Small intestine (tissue), 7 donors: Measurements from ENCODE around the gene RXRG. TPM values are rescaled to one million over a fixed set of nuclear protein-coding genes. Genes with fewer than 3 reads are reported as not detected.
A peak's percentile ranks its signal among the peaks of the same experiment; 100 is the strongest.

ENCODE experiments used
- DNase-seq, 2 donors: peaks; one replicate each; pipeline versions ENCODE4 v3.0.0 to v3.0.0-alpha.2; 2013
- FAIRE-seq: peaks from 2 replicates; lab custom pipeline; 2012; peaks lifted over from hg19 to GRCh38; lab: Jason Lieb, UNC
- H3K27ac ChIP-seq, 3 donors: one replicate each; pipeline ENCODE4 v1.5.1; 2013; ENCODE audit warnings: low read length in 2 of 3, mild to moderate bottlenecking in 2 of 3, control low read depth in 1 of 3, inconsistent platforms in 1 of 3, low read depth in 1 of 3, moderate library complexity in 1 of 3
- H3K27me3 ChIP-seq, 3 donors: one replicate each; pipeline ENCODE4 v1.6.1; 2013; ENCODE audit warnings: low read length in 3 of 3, inconsistent platforms in 1 of 3; ENCODE audit not compliant: control insufficient read depth in 3 of 3, insufficient read depth in 3 of 3
- H3K36me3 ChIP-seq, 3 donors: one replicate each; pipeline ENCODE4 v1.6.1; 2013; ENCODE audit warnings: low read length in 3 of 3, inconsistent platforms in 1 of 3, low read depth in 1 of 3, mild to moderate bottlenecking in 1 of 3, moderate library complexity in 1 of 3; ENCODE audit not compliant: control insufficient read depth in 3 of 3, insufficient read depth in 2 of 3
- H3K4me1 ChIP-seq, 3 donors: one replicate each; pipeline ENCODE4 v1.6.1; 2013; ENCODE audit warnings: low read length in 2 of 3, inconsistent platforms in 1 of 3, low read depth in 1 of 3, mild to moderate bottlenecking in 1 of 3, moderate library complexity in 1 of 3; ENCODE audit not compliant: control insufficient read depth in 3 of 3, insufficient read depth in 2 of 3
- H3K4me3 ChIP-seq, 3 donors: one replicate each; pipeline ENCODE4 v1.5.1; 2013; ENCODE audit warnings: low read length in 3 of 3, control low read depth in 1 of 3, inconsistent platforms in 1 of 3, low read depth in 1 of 3, mild to moderate bottlenecking in 1 of 3, moderate library complexity in 1 of 3
- H3K9me3 ChIP-seq, 2 donors: one replicate each; pipeline ENCODE4 v1.6.1; 2013; ENCODE audit warnings: low read depth in 1 of 2, low read length in 1 of 2; ENCODE audit not compliant: control insufficient read depth in 2 of 2, insufficient read depth in 1 of 2
- WGBS, 3 donors: extraction: QIAGEN DNeasy Blood & Tissue Kit; methylation state at CpG; one replicate each; pipeline ENCODE4 v1.1.7; 2013; 5-methylcytosine and 5-hydroxymethylcytosine counted together
- polyA plus RNA-seq, 4 donors: library from polyadenylated mRNA; stranded (reverse) in 3 of 4; unstranded in 1 of 4; fragments of 200-250 nt in 3 of 4; fragments of 120-200 nt in 1 of 4; gene quantifications; one replicate each; pipeline versions ENCODE4 v1.2.1 to v1.2.3, GENCODE V29; 2013
- donor health status: healthy with polysubstance abuse.
- donor health status: control.
- donor health status: control.
- donor health status: Bipolar disorder and iron deficiency.
- donor health status: healthy.

The RXRG gene
- polyA plus RNA-seq, 4 donors: 1.1 to 1.2 (median 1.1) TPM; not detected in 1

DNA sequence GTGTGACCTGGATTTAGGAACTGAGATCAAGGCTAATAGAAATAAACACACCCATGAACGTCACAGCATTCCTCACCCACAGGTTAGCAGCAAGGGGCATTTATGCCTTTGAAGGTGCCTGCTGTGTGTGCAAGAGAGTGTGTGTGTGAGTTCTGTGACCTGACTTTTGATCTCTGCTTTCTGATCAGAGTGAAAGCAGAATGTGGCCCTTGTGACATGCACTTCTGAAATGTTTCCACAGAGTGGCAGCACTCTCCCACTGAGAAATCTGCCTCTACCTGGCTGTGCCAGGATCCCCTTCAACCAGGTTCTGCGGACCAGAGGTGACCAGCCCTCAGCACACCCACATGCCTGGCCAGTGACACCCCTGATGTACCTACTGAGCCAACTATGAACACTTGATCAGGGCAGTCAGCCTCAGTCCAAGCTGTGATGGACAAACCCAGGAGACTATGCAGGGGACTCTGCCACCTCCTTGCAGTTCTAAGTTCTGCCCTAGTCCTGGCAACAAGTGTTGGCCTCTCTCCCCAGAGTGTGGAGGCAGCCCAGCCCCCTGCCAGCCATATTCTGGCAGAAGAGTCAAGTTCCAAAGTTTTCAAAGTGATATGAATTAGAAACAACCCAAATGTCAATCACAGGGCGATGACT is 41.0 kb downstream of the RXRG start:
- Histone ChIP-seq H3K9me3 (no peaks in the 10 kb centered on the region), H3K4me1 (no peaks in the 10 kb centered on the region), H3K36me3 (no peaks in the 10 kb centered on the region), H3K4me3 (no peak overlapping the region), H3K27ac (no peak overlapping the region), H3K27me3 (peaks cover 0 to 4% (median 0%) of the 10 kb centered on the region in 3 donors)
- WGBS, 3 donors: 33 to 40% (median 34%) methylated on average over 3 of the region's 3 CpGs
- DNase-seq (peak; percentile 49 to 59), FAIRE-seq (no peak)

DNA sequence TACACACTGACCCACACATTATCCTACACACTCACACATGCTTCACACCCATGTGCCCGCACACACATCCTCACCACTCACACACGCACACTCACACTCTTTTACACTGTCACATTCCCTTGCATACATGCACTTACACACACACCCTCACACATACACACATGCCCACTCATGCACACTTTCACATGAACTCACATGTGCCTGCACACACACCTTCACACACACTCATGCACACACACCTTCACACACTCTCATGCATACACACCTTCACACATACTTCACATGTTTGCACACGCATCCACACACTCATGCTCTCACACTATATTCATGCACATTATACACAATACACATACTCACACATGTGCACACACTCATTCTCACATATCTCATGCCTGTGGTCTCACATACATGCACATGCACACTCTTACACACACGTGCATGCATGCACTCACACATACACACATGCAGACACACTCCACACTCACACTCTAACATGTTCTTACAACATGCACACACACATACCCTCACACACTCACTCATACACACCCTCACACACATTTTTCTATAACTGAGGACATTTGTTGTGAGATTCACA is 42.3 kb downstream of the RXRG start:
- Histone ChIP-seq H3K4me1 (no peaks in the 10 kb centered on the region), H3K4me3 (no peak overlapping the region), H3K27me3 (peaks cover 0 to 4% (median 0%) of the 10 kb centered on the region in 3 donors), H3K36me3 (no peaks in the 10 kb centered on the region), H3K27ac (no peak overlapping the region), H3K9me3 (no peaks in the 10 kb centered on the region)
- 88 to 90% (median 90%) methylated on average over 4 of the region's 4 CpGs for WGBS, 3 donors
- FAIRE-seq (no peak), DNase-seq (no peak)

DNA sequence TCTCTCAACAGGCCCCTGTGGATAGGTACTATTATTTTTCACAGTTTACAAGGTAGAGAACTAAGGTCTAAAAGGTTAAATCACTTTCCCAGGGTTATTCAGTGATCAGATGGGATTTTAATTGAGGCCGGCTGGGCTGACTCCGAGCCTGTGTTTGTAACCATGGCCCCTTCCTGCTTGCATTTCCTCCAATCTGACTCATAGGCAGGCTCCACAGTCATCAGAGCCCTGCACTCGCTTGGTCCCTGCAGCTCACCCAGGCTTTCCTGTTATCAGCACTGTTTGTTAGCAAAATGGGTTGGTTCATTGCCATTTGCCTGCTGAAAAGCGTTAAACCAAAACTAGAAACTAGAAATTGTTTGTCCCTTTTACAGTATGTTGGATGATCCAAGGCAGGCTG is 47.0 kb downstream of the RXRG start:
- 30 to 48% (median 43%) methylated on average over 4 of the region's 4 CpGs for WGBS, 3 donors
- H3K27me3 ChIP-seq: peaks cover 0 to 4% (median 0%) of the 10 kb centered on the region in 3 donors
- H3K27ac ChIP-seq: no peak overlapping the region
- H3K4me1 ChIP-seq: peaks cover 0 to 2% (median 0%) of the 10 kb centered on the region in 3 donors
- H3K9me3 ChIP-seq: no peaks in the 10 kb centered on the region
- H3K36me3 ChIP-seq: no peaks in the 10 kb centered on the region
- FAIRE-seq: no peak
- H3K4me3 ChIP-seq: no peak overlapping the region
- DNase-seq: peak in 1 of 2 donors; percentile 7

DNA sequence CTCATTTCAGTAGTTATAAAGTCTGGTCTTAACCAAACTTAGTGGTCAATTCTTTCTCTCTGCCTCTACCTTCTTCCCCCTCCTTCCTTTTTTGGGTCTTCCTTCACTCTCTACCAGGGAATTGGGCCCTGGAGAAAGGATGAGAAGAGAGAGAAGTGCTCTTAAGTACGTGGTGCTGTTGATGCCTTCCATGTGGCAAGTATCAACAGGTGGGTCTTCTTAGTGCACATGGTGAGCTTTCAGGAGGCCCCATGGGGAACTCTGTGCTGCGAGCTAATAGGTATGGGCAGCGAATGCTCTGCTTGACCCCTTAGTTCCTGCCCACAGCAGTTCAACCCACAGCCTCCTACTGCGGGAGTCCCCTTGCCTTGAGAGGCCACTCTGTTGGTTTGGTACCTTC is 49.0 kb downstream of the RXRG start:
- 88 to 92% (median 90%) methylated on average over 4 of the region's 4 CpGs for WGBS, 3 donors
- Histone ChIP-seq H3K4me3 (no peak overlapping the region), H3K36me3 (no peaks in the 10 kb centered on the region), H3K9me3 (no peaks in the 10 kb centered on the region), H3K27ac (no peak overlapping the region), H3K4me1 (peaks cover 0 to 2% (median 0%) of the 10 kb centered on the region in 3 donors), H3K27me3 (peaks cover 0 to 5% (median 0%) of the 10 kb centered on the region in 3 donors)
- DNase-seq (no peak), FAIRE-seq (no peak)

DNA sequence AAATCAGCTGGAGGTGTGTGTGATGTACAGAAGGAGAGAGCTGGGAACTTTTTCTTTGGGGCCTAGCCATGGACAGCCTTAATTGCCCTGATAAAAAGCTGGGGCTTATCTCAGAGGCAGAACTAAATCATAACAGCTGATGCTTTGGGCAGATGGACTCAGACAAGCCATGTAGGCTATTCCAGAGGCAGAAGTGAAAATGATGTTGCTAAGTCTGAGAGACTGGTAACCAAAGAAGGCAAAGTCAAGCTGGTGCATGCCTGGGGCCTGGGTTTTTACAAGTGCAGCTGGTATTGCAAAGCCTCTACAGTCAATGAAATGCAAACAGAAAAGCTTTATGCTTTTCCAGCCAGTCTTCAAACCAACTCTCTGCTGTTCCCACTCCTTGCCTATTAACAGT is 49.4 kb downstream of the RXRG start:
- no peaks in the 10 kb centered on the region for H3K36me3 ChIP-seq
- FAIRE-seq: no peak
- H3K27ac ChIP-seq: no peak overlapping the region
- peaks cover 0 to 5% (median 0%) of the 10 kb centered on the region in 3 donors for H3K27me3 ChIP-seq
- H3K4me1 ChIP-seq: peaks cover 0 to 2% (median 0%) of the 10 kb centered on the region in 3 donors
- H3K9me3 ChIP-seq: no peaks in the 10 kb centered on the region
- H3K4me3 ChIP-seq: no peak overlapping the region
- no peak for DNase-seq

DNA sequence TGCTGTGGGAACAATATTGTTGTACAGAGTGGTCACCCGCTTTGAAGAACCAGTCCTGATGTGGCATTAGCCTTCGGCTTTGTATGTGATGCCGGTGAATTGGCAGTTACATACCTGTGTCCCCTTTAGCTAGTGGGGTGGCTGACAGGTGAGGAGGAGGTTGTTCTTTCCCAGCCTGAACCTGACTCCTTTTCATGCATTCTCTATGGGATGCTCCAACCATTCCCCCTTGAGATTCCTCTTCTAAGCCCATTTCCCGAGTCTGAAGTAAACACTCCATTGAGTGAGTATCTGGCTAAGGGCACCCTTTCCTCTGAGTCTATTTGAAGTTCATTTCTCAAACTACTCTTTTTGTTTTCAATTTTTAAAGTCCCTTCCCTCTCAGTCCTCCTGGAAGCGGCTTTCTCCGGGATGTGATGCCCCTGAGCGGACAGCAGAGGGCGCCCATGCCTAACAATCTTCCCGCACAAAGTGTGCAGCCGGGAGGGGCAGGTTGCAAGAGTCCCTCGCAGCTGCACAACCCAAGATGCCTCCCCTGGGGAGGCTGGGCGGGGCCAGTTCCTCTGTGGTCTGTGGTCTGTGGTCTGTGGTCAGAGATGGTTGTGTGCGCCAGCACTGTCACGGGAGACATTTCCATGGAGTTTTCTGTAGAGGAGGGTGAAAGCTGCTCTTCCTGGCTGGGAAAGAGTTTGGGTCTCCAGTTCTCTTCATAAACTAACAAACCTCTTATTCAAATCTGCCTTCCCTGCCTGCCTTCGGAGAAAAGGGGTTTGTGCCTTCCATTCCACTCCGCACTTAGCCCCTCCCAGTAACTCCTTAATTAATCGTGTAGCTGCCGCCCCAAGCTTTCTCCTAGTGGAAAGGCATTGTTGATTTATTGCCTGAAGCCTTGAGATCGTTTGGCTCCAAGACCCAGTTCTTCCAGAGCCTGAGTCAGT is 52.0 kb downstream of the RXRG start:
- DNase-seq (peak; percentile 72 to 76), FAIRE-seq (no peak)
- Histone ChIP-seq H3K4me1 (peaks cover 0 to 2% (median 0%) of the 10 kb centered on the region in 3 donors), H3K9me3 (no peaks in the 10 kb centered on the region), H3K36me3 (no peaks in the 10 kb centered on the region), H3K27me3 (peaks cover 0 to 5% (median 2%) of the 10 kb centered on the region in 3 donors), H3K27ac (no peak overlapping the region), H3K4me3 (no peak overlapping the region)
- 15 to 19% (median 17%) methylated on average over 19 of the region's 19 CpGs for WGBS, 3 donors

DNA sequence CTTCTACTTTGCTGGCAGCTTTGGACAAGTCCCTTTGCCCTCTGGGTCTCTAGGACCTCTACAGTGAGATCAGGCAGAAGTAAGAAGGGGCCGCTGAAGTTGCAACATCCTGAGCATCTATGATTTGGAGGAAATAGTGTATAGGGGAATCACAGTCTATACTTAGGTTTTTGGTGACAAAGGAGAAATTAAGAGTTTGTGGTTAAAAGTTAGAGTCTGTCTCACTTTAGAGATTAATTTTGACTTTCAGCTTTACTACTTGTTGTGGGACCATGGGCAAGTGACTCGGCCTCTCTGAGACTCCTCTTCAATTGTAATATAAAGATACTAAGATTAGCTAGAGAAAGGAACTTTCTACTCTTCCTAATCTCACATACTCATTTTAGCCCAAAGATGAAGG is 55.3 kb downstream of the RXRG start:
- no peak for DNase-seq
- Histone ChIP-seq H3K27me3 (peaks cover 0 to 5% (median 2%) of the 10 kb centered on the region in 3 donors), H3K27ac (no peak overlapping the region), H3K4me1 (peaks cover 0 to 2% (median 0%) of the 10 kb centered on the region in 3 donors), H3K36me3 (no peaks in the 10 kb centered on the region), H3K4me3 (no peak overlapping the region), H3K9me3 (no peaks in the 10 kb centered on the region)
- WGBS, 3 donors: 73 to 77% (median 77%) methylated on average over 2 of the region's 2 CpGs
- FAIRE-seq: no peak

DNA sequence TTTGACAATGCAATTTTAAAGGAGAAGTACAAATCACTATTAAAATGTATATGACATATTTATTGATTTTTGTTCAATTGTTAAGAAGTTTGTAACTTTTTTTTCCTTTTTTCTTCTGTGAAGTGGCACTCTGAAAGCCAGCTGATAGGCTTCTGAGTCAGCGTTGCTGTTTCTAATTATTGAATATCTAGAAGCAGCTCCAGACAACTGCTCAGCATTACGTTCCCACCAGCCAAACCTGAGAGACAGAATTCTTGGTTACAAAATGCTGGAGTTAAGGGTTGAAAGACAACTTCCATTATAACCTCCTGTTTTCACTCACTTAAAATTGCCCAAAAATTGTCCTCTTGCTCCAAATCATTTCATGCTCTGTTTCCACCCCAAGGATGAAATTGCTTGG is 57.0 kb downstream of the RXRG start:
- DNase-seq (no peak), FAIRE-seq (no peak)
- H3K9me3 ChIP-seq: no peaks in the 10 kb centered on the region
- no peak overlapping the region for H3K27ac ChIP-seq
- H3K4me1 ChIP-seq: no peaks in the 10 kb centered on the region
- WGBS, 3 donors: 67 to 88% (median 69%) methylated on average over 2 of the region's 2 CpGs
- H3K4me3 ChIP-seq: no peak overlapping the region
- H3K27me3 ChIP-seq: peaks cover 0 to 5% (median 2%) of the 10 kb centered on the region in 3 donors
- H3K36me3 ChIP-seq: no peaks in the 10 kb centered on the region
